Muscle layer of duodenum (tissue), 2 donors: ENCODE measurements around the gene AMOTL2.
A peak's percentile ranks its signal among the peaks of the same experiment; 100 is the strongest.

Experiments used
- H3K27ac ChIP-seq: one replicate; pipeline ENCODE4 v1.7.0; 2013; ENCODE audit warnings: mild to moderate bottlenecking, low read length
- H3K27me3 ChIP-seq: one replicate; pipeline ENCODE4 v1.7.0; 2013; ENCODE audit warnings: low read depth, mild to moderate bottlenecking, control low read depth, low read length
- H3K36me3 ChIP-seq, 2 donors: one replicate each; pipeline ENCODE4 v1.7.0; 2013; ENCODE audit warnings: low read length in 2 of 2, control low read depth in 1 of 2, mild to moderate bottlenecking in 1 of 2; ENCODE audit not compliant: insufficient read depth in 2 of 2, control insufficient read depth in 1 of 2
- H3K4me1 ChIP-seq, 2 donors: one replicate each; pipeline ENCODE4 v1.7.0; 2013; ENCODE audit warnings: low read length in 2 of 2, mild to moderate bottlenecking in 2 of 2, control low read depth in 1 of 2, moderate library complexity in 1 of 2; ENCODE audit not compliant: insufficient read depth in 2 of 2, control insufficient read depth in 1 of 2
- H3K4me3 ChIP-seq, 2 donors: one replicate each; pipeline ENCODE4 v1.7.0; 2013; ENCODE audit warnings: low read length in 2 of 2, low read depth in 1 of 2, mild to moderate bottlenecking in 1 of 2
- H3K9me3 ChIP-seq, 2 donors: one replicate each; pipeline ENCODE4 v1.7.0; 2013; ENCODE audit warnings: low read length in 2 of 2, control low read depth in 1 of 2, mild to moderate bottlenecking in 1 of 2; ENCODE audit not compliant: control insufficient read depth in 1 of 2
- donor health status: healthy.

The AMOTL2 gene

DNA sequence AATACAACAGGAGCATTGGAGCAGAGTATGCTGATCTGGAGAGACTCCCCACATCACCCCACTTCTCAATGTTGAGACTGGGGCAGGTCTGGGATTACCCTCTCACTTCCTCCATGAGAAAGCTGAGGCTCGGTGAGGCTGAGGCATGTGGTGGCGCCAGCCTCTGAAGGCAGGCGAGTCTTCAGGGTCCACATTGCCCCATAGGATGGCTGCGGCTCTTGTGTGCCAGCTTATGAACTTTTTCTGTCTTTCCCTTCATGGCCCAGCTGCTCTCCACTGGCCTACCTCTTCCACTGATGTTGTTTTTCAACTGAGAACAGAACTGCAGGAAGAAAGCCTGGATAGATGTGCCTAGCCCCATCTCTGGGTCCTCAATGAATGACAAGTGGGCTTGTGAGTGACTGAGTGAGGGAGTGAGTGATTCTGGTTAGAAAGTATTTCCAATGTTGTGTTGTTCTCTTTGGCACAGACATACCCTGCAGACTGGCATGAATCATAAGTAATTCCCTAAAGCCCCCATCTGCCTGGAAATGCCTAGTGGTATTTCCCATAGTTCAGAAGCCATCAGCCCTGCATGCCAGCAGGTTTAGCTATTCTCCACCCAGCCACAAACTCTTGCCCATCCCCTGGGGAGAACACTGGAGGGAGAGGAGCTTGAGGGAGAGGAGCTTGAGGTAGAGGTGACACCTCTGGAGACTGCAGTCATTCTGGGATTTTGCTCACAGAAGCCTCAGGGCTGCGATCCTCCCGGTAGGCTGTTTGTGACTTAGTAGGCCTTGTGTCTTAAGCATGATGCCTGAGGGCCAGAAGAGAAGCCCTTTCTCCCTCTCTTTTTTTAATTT lies 56.9 kb downstream of the AMOTL2 start:
- no peaks in the 10 kb centered on the region for H3K27me3 ChIP-seq
- H3K36me3 ChIP-seq = no peaks in the 10 kb centered on the region
- H3K4me3 ChIP-seq = no peak overlapping the region
- H3K9me3 ChIP-seq = no peaks in the 10 kb centered on the region
- no peak overlapping the region for H3K27ac ChIP-seq
- H3K4me1 ChIP-seq = peaks cover 0 to 34% of the 10 kb centered on the region in 2 donors

DNA sequence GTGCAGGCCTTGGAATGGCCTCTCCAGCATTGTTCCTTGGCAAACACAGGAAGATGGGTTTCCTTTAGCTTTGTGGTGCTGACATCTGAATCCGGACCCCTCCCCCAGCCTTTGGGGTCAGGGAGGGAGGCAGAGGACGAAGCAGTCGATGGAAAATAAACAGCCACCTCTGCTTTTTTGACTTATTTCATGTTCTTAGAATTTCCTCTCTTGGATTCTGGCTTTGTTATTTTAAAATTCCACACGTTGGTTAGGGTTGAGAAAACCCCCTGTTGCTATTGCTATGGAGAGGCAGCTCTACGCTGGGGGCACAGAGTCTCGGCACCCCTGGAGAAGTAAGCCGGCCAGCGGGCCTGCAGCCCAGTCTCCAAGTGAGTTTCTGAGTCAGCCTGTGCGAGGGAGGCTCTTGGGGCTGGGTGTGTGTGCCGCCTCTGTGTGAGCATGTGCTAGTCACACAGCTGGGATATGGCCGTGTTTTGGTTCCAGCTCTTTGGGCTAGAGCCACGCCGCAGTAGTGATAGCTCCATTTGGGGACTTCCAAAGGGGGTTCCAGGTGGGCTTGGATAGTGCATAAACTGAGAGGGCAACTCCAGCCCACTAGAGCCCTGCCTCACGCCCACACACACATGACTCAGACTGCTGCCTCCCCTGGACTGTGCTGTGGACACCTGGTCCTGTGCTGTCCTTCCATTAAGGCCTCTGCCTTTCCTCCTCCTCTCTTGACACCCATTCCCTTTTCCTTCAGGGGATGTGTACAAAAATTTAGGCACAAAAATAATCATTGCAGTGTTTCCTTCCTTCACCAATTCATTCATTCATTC lies 58.8 kb downstream of the AMOTL2 start:
- Histone ChIP-seq H3K4me1 (peaks cover 0 to 40% of the 10 kb centered on the region in 2 donors), H3K27me3 (no peaks in the 10 kb centered on the region), H3K4me3 (no peak overlapping the region), H3K36me3 (no peaks in the 10 kb centered on the region), H3K9me3 (no peaks in the 10 kb centered on the region), H3K27ac (peak overlapping the region; percentile 87)

DNA sequence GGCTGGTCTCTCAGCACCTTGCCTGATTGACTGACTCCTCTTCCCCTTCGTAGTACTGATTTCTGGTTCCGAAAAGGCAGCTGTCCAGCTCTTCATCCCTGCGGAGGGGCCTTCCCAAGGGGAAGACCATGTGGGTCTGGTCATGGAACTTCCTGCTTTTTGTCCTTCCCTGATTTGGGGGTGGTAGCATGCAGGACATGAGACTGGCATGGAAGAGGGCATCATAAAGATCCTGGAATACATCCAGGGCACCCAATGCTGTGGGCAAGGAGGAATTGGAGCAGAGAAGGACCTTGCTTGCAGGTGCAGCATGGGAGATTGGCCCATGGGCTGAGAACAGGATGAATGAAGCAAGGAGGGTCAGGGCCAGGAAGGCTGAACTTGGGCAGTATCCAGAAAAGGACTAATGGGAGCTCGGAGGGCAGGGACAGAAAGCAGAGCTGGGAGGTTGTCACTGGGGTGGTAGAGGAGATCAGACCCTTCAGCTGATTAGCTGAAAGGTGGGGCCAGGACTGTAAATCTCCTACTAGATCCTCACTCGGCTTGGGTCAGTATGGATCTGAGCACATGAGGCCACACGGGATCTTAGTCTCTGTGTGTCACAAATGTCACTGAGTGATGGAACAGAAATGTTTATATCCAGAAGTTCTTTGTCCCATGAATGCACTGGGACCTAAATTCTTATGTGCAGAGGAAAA lies 59.5 kb downstream of the AMOTL2 start:
- Histone ChIP-seq H3K4me1 (peaks cover 0 to 40% of the 10 kb centered on the region in 2 donors), H3K9me3 (no peaks in the 10 kb centered on the region), H3K36me3 (no peaks in the 10 kb centered on the region), H3K27me3 (no peaks in the 10 kb centered on the region), H3K27ac (peak overlapping the region; percentile 87), H3K4me3 (no peak overlapping the region)

DNA sequence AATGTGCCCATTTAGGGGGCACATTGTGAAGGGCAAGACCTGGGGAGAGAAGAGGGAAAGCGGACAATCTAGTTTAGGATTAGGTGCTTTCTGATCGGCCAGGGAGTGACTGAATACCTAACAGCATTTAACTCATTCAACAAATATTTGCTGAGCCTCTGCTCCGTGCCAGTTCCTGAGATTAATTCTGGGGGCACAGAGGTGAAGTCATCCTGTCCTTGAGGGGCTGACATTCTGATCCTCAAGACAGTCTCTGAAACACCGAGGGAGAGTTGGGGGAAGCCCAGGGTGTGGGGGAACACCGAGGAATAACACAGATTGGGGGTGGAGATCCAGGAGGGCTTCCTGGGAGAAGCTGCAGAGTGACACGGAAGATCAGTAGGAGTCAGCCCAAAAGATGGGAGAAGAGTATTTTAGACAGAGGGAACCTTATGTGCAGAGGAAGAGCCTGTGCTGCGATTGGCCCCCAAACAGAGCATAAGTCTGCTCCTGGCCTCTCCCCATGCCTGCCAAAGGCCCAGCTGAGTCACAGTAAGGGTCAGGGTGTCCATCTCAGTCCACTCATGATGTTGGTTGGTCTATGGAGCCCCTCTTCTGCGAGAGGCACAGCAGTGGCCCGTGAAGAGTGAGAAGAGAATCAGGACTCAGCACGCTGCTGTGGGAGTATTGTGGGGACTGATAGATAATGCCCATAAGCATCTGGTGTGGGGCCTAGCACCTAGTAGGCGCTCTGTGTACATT lies 60.2 kb downstream of the AMOTL2 start:
- H3K27ac ChIP-seq = peak overlapping the region; percentile 87
- no peaks in the 10 kb centered on the region for H3K36me3 ChIP-seq
- peak overlapping the region; percentile 64 for H3K4me3 ChIP-seq
- no peaks in the 10 kb centered on the region for H3K9me3 ChIP-seq
- no peaks in the 10 kb centered on the region for H3K27me3 ChIP-seq
- H3K4me1 ChIP-seq = peaks cover 0 to 40% of the 10 kb centered on the region in 2 donors

DNA sequence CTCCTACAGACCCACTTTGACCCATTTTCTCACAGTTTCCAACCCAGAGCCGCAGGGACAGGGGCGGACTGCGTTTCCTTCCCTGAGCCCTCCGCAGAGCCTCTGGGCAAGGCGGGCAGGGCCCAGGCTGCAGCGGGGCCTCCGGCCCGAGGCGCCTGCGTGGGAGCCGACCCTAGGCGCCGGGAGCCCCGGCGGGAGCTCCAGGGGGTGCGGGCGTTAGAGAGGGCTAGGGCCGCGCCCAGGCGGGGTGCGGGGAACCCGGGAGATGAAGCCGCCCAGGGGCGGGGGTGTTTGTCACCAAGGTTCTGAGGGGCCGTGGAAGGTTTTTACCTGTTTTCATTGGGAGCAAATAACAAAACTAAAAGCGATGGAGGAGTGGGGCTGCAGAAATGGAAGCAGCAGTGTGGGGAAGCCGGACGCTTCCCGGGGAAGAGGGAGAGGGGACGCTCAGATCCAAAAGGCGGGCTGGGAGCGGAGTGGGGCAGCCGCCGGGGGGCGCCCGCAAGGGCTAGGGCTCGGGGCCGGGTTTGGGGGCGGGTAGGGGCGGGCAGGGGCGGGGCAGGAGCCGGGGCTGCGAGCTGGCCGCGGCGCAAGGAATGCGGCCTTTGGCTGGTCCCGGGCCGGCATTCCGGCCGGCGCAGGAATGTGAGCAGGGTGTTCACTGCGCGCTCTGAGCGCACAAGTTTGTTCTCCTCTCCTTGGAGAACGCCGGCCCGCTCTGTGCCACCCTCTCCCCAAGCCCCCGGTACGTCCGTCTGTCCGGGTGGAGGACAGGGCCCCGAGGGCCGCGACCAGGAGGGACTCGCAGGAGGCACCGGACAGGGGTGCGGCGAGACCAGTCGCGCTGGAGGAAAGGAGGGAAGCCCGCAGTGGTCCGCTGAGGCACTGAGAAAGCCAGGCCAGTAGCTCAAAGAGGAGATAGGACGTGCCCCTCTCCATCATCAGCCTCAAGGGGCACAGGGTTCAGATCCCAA lies 61.1 kb downstream of the AMOTL2 start:
- H3K4me1 ChIP-seq = peaks cover 0 to 47% of the 10 kb centered on the region in 2 donors
- peak overlapping the region; percentile 64 for H3K4me3 ChIP-seq
- H3K27me3 ChIP-seq = no peaks in the 10 kb centered on the region
- H3K27ac ChIP-seq = peak overlapping the region; percentile 87
- no peaks in the 10 kb centered on the region for H3K36me3 ChIP-seq
- no peaks in the 10 kb centered on the region for H3K9me3 ChIP-seq

DNA sequence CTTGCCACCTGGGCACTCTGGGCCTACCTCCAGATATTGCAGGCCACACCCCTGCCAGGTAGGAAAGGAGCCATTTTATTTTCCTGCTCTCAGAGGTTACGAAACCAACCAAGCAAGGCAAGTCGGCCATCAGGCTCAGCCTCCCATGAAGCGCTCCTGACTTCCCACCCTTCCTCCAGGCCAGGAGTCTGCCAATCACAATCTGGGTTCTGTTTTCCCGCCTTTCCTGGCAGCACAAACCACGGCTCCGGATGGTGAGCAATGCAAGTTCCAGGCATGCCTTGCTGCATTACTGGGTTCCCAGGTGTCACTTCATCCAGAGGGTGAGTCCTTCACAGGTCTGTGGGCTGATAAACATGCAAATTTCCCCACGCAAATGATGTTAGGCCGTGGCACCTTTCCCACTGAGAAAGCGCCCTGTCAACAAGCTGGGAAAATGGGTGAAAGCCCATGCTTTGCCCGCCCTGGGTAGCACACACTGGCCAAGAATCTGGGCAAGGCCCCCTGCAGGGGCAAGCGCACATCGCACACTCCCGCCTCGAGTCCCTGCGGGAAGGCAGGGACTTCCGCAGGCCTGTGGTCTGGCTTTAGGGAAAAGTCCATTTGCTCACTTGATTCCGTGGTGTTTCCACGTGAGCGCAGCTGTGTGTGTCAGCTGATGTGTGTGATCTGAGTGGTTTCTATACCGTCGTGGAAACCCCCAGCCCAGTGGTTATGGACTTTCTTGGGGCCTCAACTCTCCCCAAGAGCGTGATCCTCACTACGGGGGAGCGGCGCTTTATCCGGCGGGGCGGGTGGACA lies 62.0 kb downstream of the AMOTL2 start:
- Histone ChIP-seq H3K27me3 (no peaks in the 10 kb centered on the region), H3K4me3 (peak overlapping the region in 1 of 2 donors; percentile 64), H3K36me3 (no peaks in the 10 kb centered on the region), H3K9me3 (no peaks in the 10 kb centered on the region), H3K4me1 (peaks cover 0 to 51% of the 10 kb centered on the region in 2 donors), H3K27ac (peak overlapping the region; percentile 76)

DNA sequence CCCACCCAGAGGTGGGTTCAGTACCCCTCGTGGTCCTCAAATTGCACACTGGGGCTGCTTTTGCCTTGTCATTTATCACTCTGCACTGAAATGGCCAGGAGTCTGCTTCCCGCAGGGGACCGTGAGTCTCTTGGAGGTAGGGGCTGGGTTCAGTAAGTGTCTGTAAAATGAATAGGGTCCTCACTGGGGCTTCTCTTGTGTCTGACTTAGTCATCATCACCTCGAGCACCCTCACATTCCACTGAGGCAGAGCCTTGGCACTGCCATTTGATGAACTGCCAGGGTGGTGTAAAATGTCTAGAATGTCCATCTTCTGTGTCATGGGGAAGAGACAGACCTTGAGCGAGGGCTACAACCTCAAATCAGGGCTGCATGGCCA lies 62.6 kb downstream of the AMOTL2 start:
- Histone ChIP-seq H3K27me3 (no peaks in the 10 kb centered on the region), H3K27ac (peak overlapping the region; percentile 76), H3K9me3 (no peaks in the 10 kb centered on the region), H3K4me1 (peaks cover 0 to 51% of the 10 kb centered on the region in 2 donors), H3K4me3 (no peak overlapping the region), H3K36me3 (no peaks in the 10 kb centered on the region)

DNA sequence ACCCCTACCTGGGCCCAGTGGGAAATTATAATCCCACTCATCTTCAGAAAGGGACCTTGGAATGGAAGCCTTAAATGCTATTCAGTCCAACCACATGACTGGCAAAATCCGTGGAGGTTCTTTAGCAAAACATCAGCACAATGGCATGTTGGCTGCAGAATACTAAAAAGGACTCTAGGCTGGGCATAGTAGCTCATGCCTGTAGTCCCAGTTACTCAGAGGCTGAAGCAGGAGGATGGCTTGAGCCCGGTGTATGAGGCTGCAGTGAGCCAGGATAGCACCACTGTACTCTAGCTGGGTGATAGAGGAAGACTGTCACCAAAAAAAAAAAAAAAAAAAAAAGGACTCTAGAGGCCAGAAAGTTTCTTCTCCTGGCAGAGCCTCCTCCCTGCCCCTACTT lies 63.0 kb downstream of the AMOTL2 start:
- Histone ChIP-seq H3K4me1 (peaks cover 0 to 51% of the 10 kb centered on the region in 2 donors), H3K4me3 (no peak overlapping the region)

DNA sequence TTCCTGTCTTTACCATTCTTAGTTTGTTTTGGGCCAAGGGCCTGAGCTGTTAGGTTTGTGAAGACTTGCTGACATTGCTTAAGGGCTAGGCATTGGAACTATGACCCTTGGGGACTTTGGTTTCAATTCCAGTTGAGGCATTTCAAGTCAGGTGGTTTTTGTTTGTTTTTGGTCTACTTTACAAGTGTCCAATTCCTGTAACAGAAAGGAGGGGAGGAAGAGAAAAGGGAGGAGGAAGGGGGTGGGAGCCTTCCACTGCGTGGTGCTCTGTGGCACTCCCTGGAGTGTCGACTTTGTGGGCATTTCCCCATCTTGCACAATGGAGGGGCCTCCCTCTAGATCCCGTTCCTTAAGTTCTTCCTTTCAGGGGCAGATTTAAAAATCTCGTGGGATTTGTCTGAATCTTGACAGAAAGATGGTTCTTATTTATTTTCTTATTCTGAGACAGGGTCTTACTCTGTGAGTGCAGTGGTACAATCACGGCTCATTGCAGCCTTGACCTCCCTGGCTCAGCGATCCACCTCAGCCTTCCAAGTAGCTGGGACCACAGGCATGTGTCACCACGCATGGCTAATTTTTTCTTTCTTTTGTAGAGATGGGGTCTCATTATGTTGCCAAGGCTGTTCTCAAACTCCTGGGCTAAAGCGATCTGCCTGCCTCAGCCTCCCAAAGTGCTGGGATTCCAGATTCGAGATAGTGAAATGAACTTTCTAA lies 64.1 kb downstream of the AMOTL2 start:
- Histone ChIP-seq H3K4me1 (peaks cover 0 to 43% of the 10 kb centered on the region in 2 donors), H3K36me3 (no peaks in the 10 kb centered on the region), H3K9me3 (no peaks in the 10 kb centered on the region), H3K27ac (no peak overlapping the region), H3K27me3 (no peaks in the 10 kb centered on the region), H3K4me3 (no peak overlapping the region)

More for the DNA sequence above, 63.0 kb downstream of the AMOTL2 start:
- Histone ChIP-seq H3K27me3 (no peaks in the 10 kb centered on the region), H3K9me3 (no peaks in the 10 kb centered on the region), H3K27ac (peak overlapping the region; percentile 76), H3K36me3 (no peaks in the 10 kb centered on the region)
